ENCODE measurements around the gene VRK1. TPM values are rescaled to one million over a fixed set of nuclear protein-coding genes. Genes with fewer than 3 reads are reported as not detected.

Gene VRK1
- total and polyA plus RNA-seq, 4 donors = 6.4 to 21.8 (median 8.5) TPM

DNA sequence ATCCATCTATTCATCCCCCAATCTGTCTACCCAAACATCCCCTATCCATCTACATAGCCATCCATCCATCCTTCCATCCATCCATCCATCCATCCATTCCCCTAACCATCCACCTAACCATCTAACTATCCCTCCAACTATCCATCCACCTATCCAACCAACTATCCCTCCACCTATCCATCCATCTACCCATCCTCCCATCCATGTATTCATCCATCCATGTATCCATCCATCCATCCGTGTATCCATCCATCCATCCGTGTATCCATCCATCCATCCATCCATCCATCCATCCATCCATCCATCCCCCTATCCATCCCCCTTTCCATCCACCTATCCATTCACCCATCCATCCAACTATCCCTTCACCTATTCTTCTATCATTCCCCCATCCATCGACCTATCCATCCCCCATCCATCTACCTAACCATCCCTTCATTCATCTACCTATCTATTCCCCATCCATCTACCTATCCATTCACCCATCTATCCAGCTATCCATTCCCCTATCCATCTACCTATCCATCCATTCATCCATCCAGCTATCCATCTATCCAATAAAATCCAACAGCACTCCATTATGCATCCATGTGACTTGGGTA, 131.7 kb downstream of the VRK1 start:
- no peaks in the 10 kb centered on the region for H3K27me3 ChIP-seq (ENCODE audit: control insufficient read depth in 3 of 3, insufficient read depth in 3 of 3, low read length in 2 of 3)
- WGBS, 2 donors = 93 to 94% methylated on average over 3 of the region's 3 CpGs
- H3K4me3 ChIP-seq = no peak overlapping the region
- no peak overlapping the region for H3K27ac ChIP-seq (ENCODE audit: low read depth in 1 of 2, low read length in 1 of 2)
- H3K9me3 ChIP-seq (ENCODE audit: control insufficient read depth in 4 of 4, insufficient read depth in 3 of 4, low read length in 3 of 4) = peaks cover 0 to 2% (median 0%) of the 10 kb centered on the region in 4 donors
- no peak for ATAC-seq (ENCODE audit: insufficient read depth, low FRiP score)
- DNase-seq = no peak
- no peaks in the 10 kb centered on the region for H3K4me1 ChIP-seq (ENCODE audit: control insufficient read depth in 5 of 5, insufficient read depth in 5 of 5, low read length in 5 of 5)
- H3K9ac ChIP-seq (ENCODE audit: insufficient read depth in 1 of 2, low read length in 2 of 2) = no peak overlapping the region
- H3K36me3 ChIP-seq (ENCODE audit: control insufficient read depth in 4 of 4, insufficient read depth in 4 of 4, low read length in 4 of 4) = no peaks in the 10 kb centered on the region
- TF ChIP-seq, protein P1, sequence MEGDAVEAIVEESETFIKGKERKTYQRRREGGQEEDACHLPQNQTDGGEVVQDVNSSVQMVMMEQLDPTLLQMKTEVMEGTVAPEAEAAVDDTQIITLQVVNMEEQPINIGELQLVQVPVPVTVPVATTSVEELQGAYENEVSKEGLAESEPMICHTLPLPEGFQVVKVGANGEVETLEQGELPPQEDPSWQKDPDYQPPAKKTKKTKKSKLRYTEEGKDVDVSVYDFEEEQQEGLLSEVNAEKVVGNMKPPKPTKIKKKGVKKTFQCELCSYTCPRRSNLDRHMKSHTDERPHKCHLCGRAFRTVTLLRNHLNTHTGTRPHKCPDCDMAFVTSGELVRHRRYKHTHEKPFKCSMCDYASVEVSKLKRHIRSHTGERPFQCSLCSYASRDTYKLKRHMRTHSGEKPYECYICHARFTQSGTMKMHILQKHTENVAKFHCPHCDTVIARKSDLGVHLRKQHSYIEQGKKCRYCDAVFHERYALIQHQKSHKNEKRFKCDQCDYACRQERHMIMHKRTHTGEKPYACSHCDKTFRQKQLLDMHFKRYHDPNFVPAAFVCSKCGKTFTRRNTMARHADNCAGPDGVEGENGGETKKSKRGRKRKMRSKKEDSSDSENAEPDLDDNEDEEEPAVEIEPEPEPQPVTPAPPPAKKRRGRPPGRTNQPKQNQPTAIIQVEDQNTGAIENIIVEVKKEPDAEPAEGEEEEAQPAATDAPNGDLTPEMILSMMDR (IDR thresholded peaks at IDR 0.05; ENCODE audit: control extremely low read depth, extremely low read depth) = no peak

DNA sequence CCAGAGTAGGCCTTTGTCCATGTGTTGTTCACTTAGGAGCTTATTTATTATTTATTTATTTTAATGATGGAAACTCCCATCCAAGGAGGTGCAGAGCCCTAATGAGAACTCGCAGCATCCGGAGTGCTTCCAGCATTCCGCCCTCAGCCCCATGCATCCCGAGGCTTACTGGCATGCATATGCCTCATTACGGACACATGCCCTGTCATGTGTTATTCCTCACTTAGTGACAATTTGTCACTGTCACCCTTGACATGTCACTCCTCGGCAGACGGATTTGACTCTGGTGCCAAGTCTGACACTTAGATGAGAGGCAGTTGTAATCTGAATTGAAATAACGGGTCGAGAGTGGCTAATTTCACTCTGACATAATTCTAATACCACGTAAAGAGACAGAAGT, 132.8 kb downstream of the VRK1 start:
- ATAC-seq (ENCODE audit: insufficient read depth, low FRiP score) = no peak
- Histone ChIP-seq H3K9ac (ENCODE audit: insufficient read depth in 1 of 2, low read length in 2 of 2) (no peak overlapping the region), H3K9me3 (ENCODE audit: control insufficient read depth in 4 of 4, insufficient read depth in 3 of 4, low read length in 3 of 4) (peaks cover 0 to 2% (median 0%) of the 10 kb centered on the region in 4 donors), H3K27ac (ENCODE audit: low read depth in 1 of 2, low read length in 1 of 2) (no peak overlapping the region), H3K4me3 (no peak overlapping the region), H3K27me3 (ENCODE audit: control insufficient read depth in 3 of 3, insufficient read depth in 3 of 3, low read length in 2 of 3) (no peaks in the 10 kb centered on the region), H3K4me1 (ENCODE audit: control insufficient read depth in 5 of 5, insufficient read depth in 5 of 5, low read length in 5 of 5) (no peaks in the 10 kb centered on the region), H3K36me3 (ENCODE audit: control insufficient read depth in 4 of 4, insufficient read depth in 4 of 4, low read length in 4 of 4) (no peaks in the 10 kb centered on the region)
- WGBS, 2 donors = 76 to 81% methylated on average over 10 of the region's 10 CpGs
- TF ChIP-seq, protein P1 (IDR thresholded peaks at IDR 0.05; ENCODE audit: control extremely low read depth, extremely low read depth) = no peak
- DNase-seq = no peak

DNA sequence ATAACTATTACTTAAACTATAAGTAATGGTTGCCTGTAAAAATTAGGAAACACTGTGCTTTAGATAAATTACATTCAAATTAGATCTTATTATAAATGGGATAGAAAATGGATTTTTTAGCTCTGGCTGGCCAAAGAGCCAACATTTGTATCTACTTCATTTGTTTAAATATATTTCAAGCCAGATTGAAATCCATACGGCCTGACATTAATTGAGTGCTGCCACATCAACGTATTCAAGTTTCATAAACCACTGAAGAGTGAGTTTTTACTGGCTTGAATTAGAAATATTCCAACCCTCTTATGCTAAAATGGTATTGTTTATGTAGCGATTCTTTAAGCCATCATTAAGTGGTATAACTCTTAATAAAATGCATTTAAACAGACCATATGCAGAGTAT, 133.3 kb downstream of the VRK1 start:
- DNase-seq = no peak
- 76 to 92% methylated on average over 3 of the region's 3 CpGs for WGBS, 2 donors
- peaks cover 0 to 2% (median 0%) of the 10 kb centered on the region in 4 donors for H3K9me3 ChIP-seq (ENCODE audit: control insufficient read depth in 4 of 4, insufficient read depth in 3 of 4, low read length in 3 of 4)
- no peaks in the 10 kb centered on the region for H3K27me3 ChIP-seq (ENCODE audit: control insufficient read depth in 3 of 3, insufficient read depth in 3 of 3, low read length in 2 of 3)
- H3K27ac ChIP-seq (ENCODE audit: low read depth in 1 of 2, low read length in 1 of 2) = no peak overlapping the region
- TF ChIP-seq, protein P1 (IDR thresholded peaks at IDR 0.05; ENCODE audit: control extremely low read depth, extremely low read depth) = no peak
- H3K9ac ChIP-seq (ENCODE audit: insufficient read depth in 1 of 2, low read length in 2 of 2) = no peak overlapping the region
- no peak for ATAC-seq (ENCODE audit: insufficient read depth, low FRiP score)
- no peaks in the 10 kb centered on the region for H3K36me3 ChIP-seq (ENCODE audit: control insufficient read depth in 4 of 4, insufficient read depth in 4 of 4, low read length in 4 of 4)
- no peaks in the 10 kb centered on the region for H3K4me1 ChIP-seq (ENCODE audit: control insufficient read depth in 5 of 5, insufficient read depth in 5 of 5, low read length in 5 of 5)
- H3K4me3 ChIP-seq = no peak overlapping the region

Measured in lung (tissue), 12 donors.